ENCODE data around the gene DTD1. TPM values are rescaled to one million over a fixed set of nuclear protein-coding genes. Genes with fewer than 3 reads are reported as not detected.

The DTD1 gene
- total RNA-seq, 1 donor from 2014 or later: 19.9 TPM

- H3K27me3 ChIP-seq: no peaks in the 10 kb centered on the region
- H3K9me3 ChIP-seq: no peaks in the 10 kb centered on the region
- intact Hi-C loops (cut with DNase I): no loop called here
- DNase-seq (no peak), ATAC-seq (no peak)
- no peaks in the 10 kb centered on the region for H3K36me3 ChIP-seq
- H3K27ac ChIP-seq: no peak overlapping the region
- H3K4me1 ChIP-seq: no peaks in the 10 kb centered on the region
- TF ChIP-seq CTCF (IDR thresholded peaks at IDR 0.05): no peak
- H3K4me3 ChIP-seq: no peak overlapping the region
Measured at GRCh38 chr20:18808712-18809111, 220.9 kb downstream of the DTD1 start.

GRCh38 chr20:18811186-18811585 lies 223.3 kb downstream of the DTD1 start:
- intact Hi-C loops (cut with DNase I): no loop called here
- Histone ChIP-seq H3K4me3 (no peak overlapping the region), H3K9me3 (no peaks in the 10 kb centered on the region), H3K36me3 (no peaks in the 10 kb centered on the region), H3K4me1 (no peaks in the 10 kb centered on the region), H3K27ac (no peak overlapping the region), H3K27me3 (no peaks in the 10 kb centered on the region)
- no peak for TF ChIP-seq CTCF (IDR thresholded peaks at IDR 0.05)
- ATAC-seq (no peak), DNase-seq (no peak)

GRCh38 chr20:18811904-18812303 lies 224.1 kb downstream of the DTD1 start:
- no peak overlapping the region for H3K4me3 ChIP-seq
- no peaks in the 10 kb centered on the region for H3K4me1 ChIP-seq
- no peak overlapping the region for H3K27ac ChIP-seq
- H3K36me3 ChIP-seq: no peaks in the 10 kb centered on the region
- ATAC-seq (no peak), DNase-seq (no peak)
- H3K27me3 ChIP-seq: no peaks in the 10 kb centered on the region
- TF ChIP-seq CTCF (IDR thresholded peaks at IDR 0.05): no peak
- H3K9me3 ChIP-seq: no peaks in the 10 kb centered on the region
- intact Hi-C loops (cut with DNase I): no loop called here

- intact Hi-C loops (cut with DNase I): no loop called here
- H3K9me3 ChIP-seq: no peaks in the 10 kb centered on the region
- no peak for TF ChIP-seq CTCF (IDR thresholded peaks at IDR 0.05)
- H3K27ac ChIP-seq: no peak within 1 kb of the TSS
- DNase-seq (no peak), ATAC-seq (no peak)
- no peaks in the 10 kb centered on the region for H3K27me3 ChIP-seq
- no peak within 1 kb of the TSS for H3K4me3 ChIP-seq
- no peaks in the 10 kb centered on the region for H3K36me3 ChIP-seq
- no peaks in the 10 kb centered on the region for H3K4me1 ChIP-seq
Measured at GRCh38 chr20:18813483-18813882, 225.6 kb downstream of the DTD1 start, which contains the start of gene SCP2D1. Gene SCP2D1, plus strand, starts transcription at chr20:18813783. Its CDS starts 33 bp downstream, at chr20:18813816.

- Histone ChIP-seq H3K27ac (no peak overlapping the region), H3K4me3 (no peak overlapping the region), H3K36me3 (no peaks in the 10 kb centered on the region), H3K4me1 (no peaks in the 10 kb centered on the region), H3K9me3 (no peaks in the 10 kb centered on the region), H3K27me3 (no peaks in the 10 kb centered on the region)
- DNase-seq: no peak
- intact Hi-C loops (cut with DNase I): no loop called here
- no peak for ATAC-seq
- TF ChIP-seq CTCF (IDR thresholded peaks at IDR 0.05): no peak
Measured at GRCh38 chr20:18815194-18815942, 227.5 kb downstream of the DTD1 start.

Other genes with a start within 250 kb of the DTD1 start
- gene DZANK1, start 121.0 kb upstream of the DTD1 start, total RNA-seq: 2.7 TPM
- 7.2 TPM for gene POLR3F, start 120.7 kb upstream of the DTD1 start, total RNA-seq
- gene RBBP9, start 90.8 kb upstream of the DTD1 start, total RNA-seq: 14.0 TPM
- 62.9 TPM for gene SEC23B, start 80.1 kb upstream of the DTD1 start, total RNA-seq
- 59.5 TPM for gene SMIM26, start 20.6 kb upstream of the DTD1 start, total RNA-seq
- gene SCP2D1, start 225.7 kb downstream of the DTD1 start, total RNA-seq: not detected

Measured in upper lobe of right lung (tissue), 1 donor.